HEK293 (cell line): Measurements from ENCODE around the gene LAX1.
"Not testable (repeated sequence)": the region's sequence is repeated elsewhere in the genome, so short reads cannot be mapped to it uniquely, and the experiment has no call there.

Experiments used
- CTCF ChIA-PET: fragments of 350-600 bp; formaldehyde crosslinking; extraction: SDS; loops from one replicate; lab custom pipeline; 2021; ENCODE audit warnings: antibody characterized with exemption; lab: Yijun Ruan, JAX
- POLR2A ChIA-PET: fragments of 300-600 bp; formaldehyde crosslinking; extraction: SDS; loops from one replicate; lab custom pipeline; 2020; ENCODE audit warnings: antibody characterized with exemption, inconsistent platforms; lab: Yijun Ruan, JAX
- H3K27ac ChIP-seq: fragments of 200-500 bp; sonication (Bioruptor generic); 2 replicates; pipeline ENCODE4 v1.5.1; 2014; ENCODE audit warnings: low read depth, low read length, control low read depth, inconsistent platforms; ENCODE audit errors: extremely low read depth
- H3K36me3 ChIP-seq, 2 experiments: fragments of 200-500 bp in 1 of 2; sonication (Bioruptor generic) in 1 of 2; 1 replicate in 1 of 2; 2 replicates in 1 of 2; pipeline ENCODE4 v1.5.1; 2014 to 2017; ENCODE audit warnings: inconsistent platforms in 2 of 2, low read length in 2 of 2; ENCODE audit not compliant: control insufficient read depth in 2 of 2, insufficient read depth in 1 of 2
- H3K4me1 ChIP-seq: fragments of 200-500 bp; sonication (Bioruptor generic); 2 replicates; pipeline ENCODE4 v1.5.1; 2014; ENCODE audit warnings: mild to moderate bottlenecking, low read length, inconsistent platforms; ENCODE audit not compliant: control insufficient read depth, insufficient read depth
- H3K4me3 ChIP-seq: 2 replicates; pipeline ENCODE4 v1.5.1; 2011; ENCODE audit warnings: low read depth, mild to moderate bottlenecking, control low read depth, low read length, moderate library complexity
- H3K9me3 ChIP-seq: fragments of 200-500 bp; sonication (Bioruptor generic); 2 replicates; pipeline ENCODE4 v1.5.1; 2014; ENCODE audit warnings: low read depth, low read length, inconsistent platforms; ENCODE audit not compliant: control insufficient read depth, insufficient read depth
- GLI2 ChIP-seq: fragments of 450-650 bp; formaldehyde crosslinking; IDR thresholded peaks from 2 replicates; pipeline ENCODE4; 2017; ENCODE audit warnings: missing biosample characterization, missing genetic modification characterization, low read depth, borderline replicate concordance
- GLIS2 ChIP-seq: fragments of 450-650 bp; formaldehyde crosslinking; IDR thresholded peaks from 2 replicates; pipeline ENCODE4 v1.5.1; 2016; ENCODE audit warnings: missing biosample characterization, missing genetic modification characterization
- OVOL3 ChIP-seq: fragments of 450-650 bp; formaldehyde crosslinking; IDR thresholded peaks from 2 replicates; pipeline ENCODE4 v1.5.1; 2016; ENCODE audit warnings: missing biosample characterization, missing genetic modification characterization
- PBX3 ChIP-seq: sonication (generic); formaldehyde crosslinking; IDR thresholded peaks from 2 replicates; pipeline ENCODE4 v1.8.1; 2022; ENCODE audit warnings: mild to moderate bottlenecking, moderate library complexity, missing genetic modification reagents
- PRDM4 ChIP-seq: fragments of 450-650 bp; formaldehyde crosslinking; IDR thresholded peaks from 2 replicates; pipeline ENCODE4 v1.5.1; 2017; ENCODE audit warnings: missing biosample characterization, missing genetic modification characterization
- ZBTB7A ChIP-seq: fragments of 450-650 bp; formaldehyde crosslinking; IDR thresholded peaks from 2 replicates; pipeline ENCODE4 v1.5.1; 2016; ENCODE audit warnings: low read depth, missing biosample characterization, missing genetic modification characterization
- ZBTB8A ChIP-seq: fragments of 450-650 bp; formaldehyde crosslinking; IDR thresholded peaks from 2 replicates; pipeline ENCODE4 v1.5.1; 2016; ENCODE audit warnings: missing biosample characterization, missing genetic modification characterization
- ZNF133 ChIP-seq: fragments of 450-650 bp; formaldehyde crosslinking; IDR thresholded peaks from 2 replicates; pipeline ENCODE4 v1.5.1; 2016; ENCODE audit warnings: missing biosample characterization, missing genetic modification characterization
- ZNF148 ChIP-seq: fragments of 450-650 bp; formaldehyde crosslinking; IDR thresholded peaks from 2 replicates; pipeline ENCODE4 v1.5.0; 2017; ENCODE audit warnings: missing biosample characterization, missing genetic modification characterization, borderline replicate concordance
- ZNF157 ChIP-seq: fragments of 450-650 bp; formaldehyde crosslinking; IDR thresholded peaks from 2 replicates; pipeline ENCODE4 v1.5.1; 2016; ENCODE audit warnings: missing biosample characterization, missing genetic modification characterization
- ZNF362 ChIP-seq: fragments of 450-650 bp; formaldehyde crosslinking; IDR thresholded peaks from 2 replicates; pipeline ENCODE4 v1.5.1; 2016; ENCODE audit warnings: missing biosample characterization, missing genetic modification characterization
- ZNF366 ChIP-seq: fragments of 450-650 bp; formaldehyde crosslinking; conservative IDR thresholded peaks from 2 replicates; pipeline ENCODE4 v1.5.1; 2016; ENCODE audit warnings: missing biosample characterization, missing genetic modification characterization
- ZNF501 ChIP-seq: fragments of 450-650 bp; formaldehyde crosslinking; IDR thresholded peaks from 2 replicates; pipeline ENCODE4 v1.5.1; 2016; ENCODE audit warnings: missing biosample characterization, missing genetic modification characterization
- ZNF600 ChIP-seq: fragments of 450-650 bp; formaldehyde crosslinking; IDR thresholded peaks from 2 replicates; pipeline ENCODE4 v1.5.1; 2016; ENCODE audit warnings: missing biosample characterization, missing genetic modification characterization
- ZNF654 ChIP-seq: fragments of 450-650 bp; formaldehyde crosslinking; IDR thresholded peaks from 2 replicates; pipeline ENCODE4 v1.5.1; 2016; ENCODE audit warnings: low read depth, missing biosample characterization, missing genetic modification characterization
- ZNF704 ChIP-seq: fragments of 450-650 bp; formaldehyde crosslinking; IDR thresholded peaks from 2 replicates; pipeline ENCODE4 v1.5.1; 2016; ENCODE audit warnings: missing biosample characterization, missing genetic modification characterization
- TF ChIP-seq, protein P1 (sequence below): fragments of 450-650 bp; formaldehyde crosslinking; IDR thresholded peaks from 2 replicates; pipeline ENCODE4 v1.5.1; 2016; ENCODE audit warnings: missing biosample characterization, missing genetic modification characterization

LAX1 gene

GRCh38 chr1:203746281-203746680 lies 18.7 kb upstream of the LAX1 start:
- no peak overlapping the region for H3K4me3 ChIP-seq
- TF ChIP-seq ZNF704 (tag by site-specific recombination) = no peak
- TF ChIP-seq GLI2 = no peak
- TF ChIP-seq ZBTB7A (tag by site-specific recombination) = no peak
- TF ChIP-seq ZNF133 = peak; percentile 92
- TF ChIP-seq GLIS2 (tag by site-specific recombination) = no peak
- TF ChIP-seq, all 188 proteins: peak for 1
- no peaks in the 10 kb centered on the region for H3K4me1 ChIP-seq
- CTCF ChIA-PET = interaction anchor here (0.7 kb wide), 1 partner anchor 314 kb away, joined by 3 read pairs; no protein-coding TSS in a partner anchor
- no peak overlapping the region for H3K27ac ChIP-seq
- POLR2A ChIA-PET = no interaction called here
- H3K9me3 ChIP-seq = no peaks in the 10 kb centered on the region
- H3K36me3 ChIP-seq = no peaks in the 10 kb centered on the region

GRCh38 chr1:203751051-203751450 lies 13.9 kb upstream of the LAX1 start:
- H3K27ac ChIP-seq = no peak overlapping the region
- POLR2A ChIA-PET = no interaction called here
- no peaks in the 10 kb centered on the region for H3K4me1 ChIP-seq
- H3K36me3 ChIP-seq = no peaks in the 10 kb centered on the region
- CTCF ChIA-PET = interaction anchor here (0.7 kb wide), 1 partner anchor 14 kb away, joined by 4 read pairs; the partner anchor contains the start of gene LAX1
- no peak overlapping the region for H3K4me3 ChIP-seq
- H3K9me3 ChIP-seq = no peaks in the 10 kb centered on the region
- no peak for TF ChIP-seq ZNF366 (tag by site-specific recombination)
- TF ChIP-seq ZNF157 (tag by site-specific recombination) = peak; percentile 87

- H3K4me1 ChIP-seq, H3K36me3 ChIP-seq, H3K4me3 ChIP-seq, H3K27ac ChIP-seq, H3K9me3 ChIP-seq: not testable (repeated sequence)
- ChIA-PET POLR2A (interaction anchor here (0.6 to 0.7 kb wide), 2 partner anchors 82 to 790 kb away, joined by 3 to 6 read pairs; no protein-coding TSS in a partner anchor), CTCF (interaction anchor here (0.7 kb wide), 1 partner anchor 13 kb away, joined by 4 read pairs; the partner anchor contains the start of gene LAX1)
- TF ChIP-seq ZNF362 = peak; percentile 91
These were observed 13.2 kb upstream of the LAX1 start for GRCh38 chr1:203751618-203752361.

- POLR2A ChIA-PET = no interaction called here
- TF ChIP-seq, protein P1, sequence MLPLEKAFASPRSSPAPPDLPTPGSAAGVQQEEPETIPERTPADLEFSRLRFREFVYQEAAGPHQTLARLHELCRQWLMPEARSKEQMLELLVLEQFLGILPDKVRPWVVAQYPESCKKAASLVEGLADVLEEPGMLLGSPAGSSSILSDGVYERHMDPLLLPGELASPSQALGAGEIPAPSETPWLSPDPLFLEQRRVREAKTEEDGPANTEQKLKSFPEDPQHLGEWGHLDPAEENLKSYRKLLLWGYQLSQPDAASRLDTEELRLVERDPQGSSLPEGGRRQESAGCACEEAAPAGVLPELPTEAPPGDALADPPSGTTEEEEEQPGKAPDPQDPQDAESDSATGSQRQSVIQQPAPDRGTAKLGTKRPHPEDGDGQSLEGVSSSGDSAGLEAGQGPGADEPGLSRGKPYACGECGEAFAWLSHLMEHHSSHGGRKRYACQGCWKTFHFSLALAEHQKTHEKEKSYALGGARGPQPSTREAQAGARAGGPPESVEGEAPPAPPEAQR (tag by site-specific recombination) = no peak
- TF ChIP-seq ZBTB8A (tag by site-specific recombination) = no peak
- TF ChIP-seq ZNF501 = no peak
- TF ChIP-seq PBX3 = no peak
- TF ChIP-seq ZNF600 = no peak
- no peak for TF ChIP-seq OVOL3 (tag by site-specific recombination)
- no peak for TF ChIP-seq PRDM4
- no peak for TF ChIP-seq ZNF654 (tag by site-specific recombination)
- no peak for TF ChIP-seq ZNF148 (tag by site-specific recombination)
These were observed 10.5 kb upstream of the LAX1 start for GRCh38 chr1:203754455-203754864.

More at GRCh38 chr1:203754455-203754864, 10.5 kb upstream of the LAX1 start:
- Histone ChIP-seq H3K9me3 (no peaks in the 10 kb centered on the region), H3K4me1 (no peaks in the 10 kb centered on the region), H3K36me3 (no peaks in the 10 kb centered on the region), H3K4me3 (no peak overlapping the region), H3K27ac (no peak overlapping the region)
- CTCF ChIA-PET = no interaction called here
